Heart right ventricle (tissue), 16 donors: ENCODE data around the gene APOBEC3C. TPM values are rescaled to one million over a fixed set of nuclear protein-coding genes. Genes with fewer than 3 reads are reported as not detected.
"Not testable (repeated sequence)": the region's sequence is repeated elsewhere in the genome, so short reads cannot be mapped to it uniquely, and the experiment has no call there.

Experiments
- ATAC-seq, 8 donors: fragments of 200-7000 bp; cut with Tn5 transposase; one replicate each; pipeline ENCODE4 v1.9.1; 2020; ENCODE audit warnings: mild to moderate bottlenecking in 8 of 8, moderate library complexity in 8 of 8, moderate number of reproducible peaks in 1 of 8
- DNase-seq, 2 donors: peaks; one replicate each; pipeline ENCODE4 v3.0.0-alpha.2; 2020
- H3K27ac ChIP-seq, 10 donors: fragments of 200-600 bp; sonication (generic) in 2 of 10; one replicate each; pipeline versions ENCODE4 v1.5.0 to v1.8.0; 2020 to 2022; ENCODE audit warnings: mild to moderate bottlenecking in 3 of 10
- H3K27me3 ChIP-seq, 7 donors: fragments of 200-600 bp; one replicate each; pipeline ENCODE4 v1.8.0; 2021 to 2022; ENCODE audit warnings: mild to moderate bottlenecking in 2 of 7
- H3K36me3 ChIP-seq, 9 donors: fragments of 200-600 bp; sonication (generic) in 1 of 9; one replicate each; pipeline versions ENCODE4 v1.5.0 to v1.8.0; 2020 to 2022; ENCODE audit warnings: mild to moderate bottlenecking in 2 of 9
- H3K4me1 ChIP-seq, 9 donors: fragments of 200-600 bp; sonication (generic) in 1 of 9; one replicate each; pipeline versions ENCODE4 v1.5.0 to v1.8.0; 2020 to 2022; ENCODE audit warnings: mild to moderate bottlenecking in 4 of 9
- H3K4me3 ChIP-seq, 10 donors: fragments of 200-600 bp; sonication (generic) in 2 of 10; one replicate each; pipeline versions ENCODE4 v1.5.0 to v1.8.0; 2020 to 2022; ENCODE audit warnings: mild to moderate bottlenecking in 7 of 10, moderate library complexity in 2 of 10
- H3K9me3 ChIP-seq, 11 donors: fragments of 200-600 bp in 10 of 11; sonication (generic) in 2 of 11; one replicate each; pipeline versions ENCODE4 v1.5.0 to v1.8.0; 2013 to 2022; ENCODE audit warnings: mild to moderate bottlenecking in 2 of 11, control low read depth in 1 of 11, moderate library complexity in 1 of 11
- WGBS, 2 donors: extraction: QIAGEN DNeasy Blood & Tissue Kit; methylation state at CpG; one replicate each; pipeline ENCODE4 v1.1.7; 2013; ENCODE audit warnings: inconsistent platforms in 1 of 2; 5-methylcytosine and 5-hydroxymethylcytosine counted together
- intact Hi-C, 10 donors: fragments of 100-400 bp; cut with DNase I; formaldehyde crosslinking; loops; one replicate each; pipeline versions ENCODE4 v1.11.1 to v1.14.2; 2022
- polyA plus RNA-seq, 2 donors: library from polyadenylated mRNA; stranded (reverse); fragments of 200-250 nt; gene quantifications; one replicate each; pipeline ENCODE4 v1.2.3, GENCODE V29; 2013
- total RNA-seq, 10 donors: library from RNA; stranded (reverse); fragmentation: NEBNext Ultra II Directional in 3 of 10; extraction: Animal tissue kit (Norgen Biotek cat#: 25700) in 3 of 10; gene quantifications; one replicate each; pipeline versions ENCODE4 v1.2.1 to v1.2.4, GENCODE V29; 2021 to 2023
- TF ChIP-seq, protein P1 (sequence below), 9 donors: fragments of 200-600 bp; sonication (generic) in 2 of 9; IDR thresholded peaks; one replicate each; pipeline versions ENCODE4 v1.5.0 to v1.8.0; 2021 to 2022; ENCODE audit warnings: antibody characterized with exemption in 9 of 9, mild to moderate bottlenecking in 5 of 9, moderate library complexity in 1 of 9
- donor health status: Arrhythmogenic right ventricular cardiomyopathy.
- donor health status: ischemic (EF 13 %, LVEDD 7.1; RV severe dilation, severe dysfunction).
- donor health status: healthy with polysubstance abuse.
- donor health status: DM: no; HTN: yes; CAD: no.
- donor health status: DM: no; HTN: no; CAD: no.
- donor health status: ischemic (EF 25% LVEDD 6.9; RV normal size, moderate dysfunction).
- donor health status: ischemic (EF 25% LVEDD 5.7; RV mildly dilated, moderate dysfunction).
- donor health status: healthy.
- donor health status: DM: yes; HTN: yes; CAD: no.
- donor health status: Ischemic cardiomyopathy.
- donor health status: ischemic (EF 35%, LVEDD 5.7; RV mildly dilated, moderate dysfunction).
- donor health status: nonischemic (EF 11% LVEDD 7.7; RV severe dilation, severe dysfunction).
- donor health status: DM: yes; HTN: yes; CAD: no.
- donor health status: PGD.
- donor health status: ischemic (EF 29% LVEDD 5.4; RV normal size, mild dysfunction).
- donor health status: nonischemic (EF 23%, LVEDD 6.1; RV moderate dilation, normal function).

APOBEC3C gene
- total and polyA plus RNA-seq, 12 donors = 9.8 to 43.3 (median 25.5) TPM

GRCh38 chr22:38972558-38972957 lies 41.5 kb upstream of the APOBEC3C start:
- ATAC-seq (no peak), DNase-seq (no peak)
- intact Hi-C loops = no loop called here
- Histone ChIP-seq H3K27me3 (peaks cover 0 to 19% (median 4%) of the 10 kb centered on the region in 7 donors), H3K9me3 (peaks cover 0 to 4% (median 0%) of the 10 kb centered on the region in 11 donors), H3K27ac (no peak overlapping the region), H3K4me3 (no peak overlapping the region), H3K36me3 (no peaks in the 10 kb centered on the region), H3K4me1 (peaks cover 0 to 30% (median 0%) of the 10 kb centered on the region in 9 donors)
- 79 to 87% methylated on average over 5 of the region's 5 CpGs for WGBS, 2 donors
- TF ChIP-seq, protein P1, sequence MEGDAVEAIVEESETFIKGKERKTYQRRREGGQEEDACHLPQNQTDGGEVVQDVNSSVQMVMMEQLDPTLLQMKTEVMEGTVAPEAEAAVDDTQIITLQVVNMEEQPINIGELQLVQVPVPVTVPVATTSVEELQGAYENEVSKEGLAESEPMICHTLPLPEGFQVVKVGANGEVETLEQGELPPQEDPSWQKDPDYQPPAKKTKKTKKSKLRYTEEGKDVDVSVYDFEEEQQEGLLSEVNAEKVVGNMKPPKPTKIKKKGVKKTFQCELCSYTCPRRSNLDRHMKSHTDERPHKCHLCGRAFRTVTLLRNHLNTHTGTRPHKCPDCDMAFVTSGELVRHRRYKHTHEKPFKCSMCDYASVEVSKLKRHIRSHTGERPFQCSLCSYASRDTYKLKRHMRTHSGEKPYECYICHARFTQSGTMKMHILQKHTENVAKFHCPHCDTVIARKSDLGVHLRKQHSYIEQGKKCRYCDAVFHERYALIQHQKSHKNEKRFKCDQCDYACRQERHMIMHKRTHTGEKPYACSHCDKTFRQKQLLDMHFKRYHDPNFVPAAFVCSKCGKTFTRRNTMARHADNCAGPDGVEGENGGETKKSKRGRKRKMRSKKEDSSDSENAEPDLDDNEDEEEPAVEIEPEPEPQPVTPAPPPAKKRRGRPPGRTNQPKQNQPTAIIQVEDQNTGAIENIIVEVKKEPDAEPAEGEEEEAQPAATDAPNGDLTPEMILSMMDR (IDR thresholded peaks at IDR 0.05) = no peak

DNA sequence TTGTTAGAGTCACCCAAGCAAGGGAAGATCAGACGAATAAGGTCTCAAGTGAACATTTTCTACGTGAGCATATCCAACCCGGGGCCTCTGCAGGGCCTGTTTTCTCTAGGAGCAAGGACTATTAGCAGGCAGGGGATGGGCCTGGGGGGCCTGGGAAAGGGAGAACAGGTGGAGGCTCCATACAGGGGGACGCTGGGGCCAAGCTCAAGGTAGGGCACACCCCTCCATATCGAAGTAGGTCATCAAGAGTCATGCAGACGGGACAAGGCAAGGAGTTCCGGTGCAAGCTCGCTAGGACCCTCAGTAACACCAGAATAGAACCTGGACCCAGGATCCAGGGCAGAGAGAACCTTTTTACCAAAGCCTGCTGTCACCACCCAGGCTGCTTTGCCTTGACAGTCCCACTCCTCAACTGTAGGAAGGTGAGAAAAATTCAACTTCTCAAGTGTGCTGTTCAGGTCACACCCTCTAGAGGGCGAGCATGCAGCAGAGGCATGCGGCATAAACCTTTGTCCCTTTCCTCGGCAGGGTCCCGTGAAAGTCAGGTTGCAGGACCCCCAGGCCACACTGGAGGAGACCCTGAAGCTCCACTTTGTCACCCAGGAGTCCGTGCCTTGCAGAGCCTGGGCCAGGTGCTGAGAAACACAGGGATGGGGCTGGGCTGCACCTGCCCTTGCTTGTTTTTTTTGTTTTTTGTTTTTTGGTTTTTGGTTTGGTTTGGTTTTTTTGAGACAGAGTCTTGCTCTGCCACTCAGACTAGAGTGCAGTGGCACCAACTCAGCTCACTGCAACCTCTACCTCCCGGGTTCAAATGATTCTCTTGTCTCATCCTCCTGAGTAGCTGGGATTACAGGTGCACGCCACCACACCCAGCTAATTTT lies 40.5 kb upstream of the APOBEC3C start:
- 45 to 53% methylated on average over 15 of the region's 15 CpGs for WGBS, 2 donors
- Histone ChIP-seq H3K27ac (no peak overlapping the region), H3K36me3 (no peaks in the 10 kb centered on the region), H3K27me3 (peaks cover 0 to 19% (median 4%) of the 10 kb centered on the region in 7 donors), H3K9me3 (peaks cover 0 to 4% (median 0%) of the 10 kb centered on the region in 11 donors), H3K4me1 (peaks cover 0 to 20% (median 0%) of the 10 kb centered on the region in 9 donors), H3K4me3 (no peak overlapping the region)
- intact Hi-C loops = no loop called here
- peak in 6 of 8 donors; percentile 46 to 78 (median 60) for ATAC-seq
- TF ChIP-seq, protein P1 (IDR thresholded peaks at IDR 0.05) = peak; percentile 31 to 85 (median 74)
- DNase-seq = no peak

DNA sequence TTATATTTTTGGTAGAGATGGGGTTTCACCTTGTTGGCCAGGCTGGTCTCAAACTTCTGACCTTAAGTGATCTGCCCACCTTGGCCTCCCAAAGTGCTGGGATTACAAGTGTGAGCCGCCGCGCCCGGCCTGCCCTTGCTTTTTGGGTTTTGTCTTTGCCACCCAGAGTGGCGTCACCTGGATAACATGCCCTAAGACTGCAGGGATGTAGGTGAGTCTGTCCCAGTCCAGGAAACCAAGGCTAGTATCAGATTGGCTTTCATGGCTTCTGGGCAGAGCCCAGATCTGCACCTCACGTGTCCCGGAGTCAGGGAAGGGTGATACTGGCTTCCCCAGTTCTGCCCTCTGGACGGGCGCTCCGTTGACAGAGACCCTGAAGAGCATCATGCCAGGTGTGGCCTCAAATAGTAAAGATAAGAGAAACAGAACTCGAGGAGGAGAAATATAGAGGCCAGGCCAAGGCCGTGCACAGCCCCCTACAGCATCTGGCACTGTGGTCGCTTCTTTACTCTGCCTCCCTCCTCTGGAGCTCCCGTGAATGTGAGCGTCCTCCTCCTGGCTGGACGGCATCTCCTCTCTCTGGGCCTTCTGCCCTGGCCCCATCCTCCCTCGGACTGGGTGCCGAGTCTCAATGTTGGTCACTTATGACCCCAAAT lies 39.8 kb upstream of the APOBEC3C start:
- Histone ChIP-seq H3K4me3 (no peak overlapping the region), H3K4me1 (peaks cover 0 to 16% (median 0%) of the 10 kb centered on the region in 9 donors), H3K36me3 (no peaks in the 10 kb centered on the region), H3K27me3 (peaks cover 0 to 17% (median under 1%) of the 10 kb centered on the region in 7 donors), H3K27ac (no peak overlapping the region), H3K9me3 (peaks cover 0 to 4% (median 0%) of the 10 kb centered on the region in 11 donors)
- intact Hi-C loops = no loop called here
- TF ChIP-seq, protein P1 (IDR thresholded peaks at IDR 0.05) = no peak
- peak in 1 of 8 donors; percentile 37 for ATAC-seq
- DNase-seq = no peak
- WGBS, 2 donors = 80 to 84% methylated on average over 18 of the region's 18 CpGs

GRCh38 chr22:38974826-38975175 lies 39.3 kb upstream of the APOBEC3C start:
- Histone ChIP-seq H3K4me3 (no peak overlapping the region), H3K27ac (no peak overlapping the region), H3K27me3 (peaks cover 0 to 14% (median 0%) of the 10 kb centered on the region in 7 donors), H3K4me1 (peaks cover 0 to 16% (median 0%) of the 10 kb centered on the region in 9 donors), H3K36me3 (no peaks in the 10 kb centered on the region), H3K9me3 (peaks cover 0 to 4% (median 0%) of the 10 kb centered on the region in 11 donors)
- TF ChIP-seq, protein P1 (IDR thresholded peaks at IDR 0.05) = no peak
- ATAC-seq (no peak), DNase-seq (no peak)
- WGBS, 2 donors = 86 to 88% methylated on average over 7 of the region's 7 CpGs
- intact Hi-C loops = no loop called here

GRCh38 chr22:38977289-38977688 lies 36.8 kb upstream of the APOBEC3C start:
- Histone ChIP-seq H3K4me1 (peaks cover 0 to 23% (median 7%) of the 10 kb centered on the region in 9 donors), H3K27me3 (peaks cover 0 to 14% (median 0%) of the 10 kb centered on the region in 7 donors)
- intact Hi-C loops, H3K4me3 ChIP-seq, H3K36me3 ChIP-seq, ATAC-seq, DNase-seq, H3K9me3 ChIP-seq, H3K27ac ChIP-seq: not testable (repeated sequence)
- WGBS, 2 donors = 87 to 95% methylated on average over 4 of the region's 4 CpGs

DNA sequence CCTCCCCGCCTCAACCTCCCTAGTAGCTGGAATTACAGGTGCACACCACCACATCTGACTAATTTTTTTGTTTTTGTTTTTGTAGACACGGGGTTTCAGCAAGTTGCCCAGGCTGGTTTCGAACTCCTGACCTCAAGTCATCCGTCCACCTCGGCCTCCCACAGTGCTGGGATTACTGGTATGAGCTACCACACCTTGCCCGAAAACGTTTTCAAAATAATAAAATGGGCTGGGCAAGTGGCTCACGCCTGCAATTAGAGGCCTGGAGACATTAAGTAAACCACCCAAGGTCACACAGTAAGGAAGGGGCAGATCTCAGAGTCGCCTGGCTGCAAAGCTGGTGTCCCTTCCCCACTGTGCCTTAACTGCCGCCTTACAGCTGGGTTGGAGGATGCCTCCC lies 33.5 kb upstream of the APOBEC3C start:
- H3K27me3 ChIP-seq, H3K4me3 ChIP-seq, ATAC-seq, DNase-seq, H3K27ac ChIP-seq, H3K36me3 ChIP-seq, H3K9me3 ChIP-seq: not testable (repeated sequence)
- intact Hi-C loops = loop anchor here in 1 of 10 donors (5.0 kb wide), 1 partner anchor 108 kb away; the partner anchor contains the start of gene CBX6
- H3K4me1 ChIP-seq = peaks cover 0 to 30% (median 12%) of the 10 kb centered on the region in 9 donors
- 79 to 81% methylated on average over 10 of the region's 10 CpGs for WGBS, 2 donors
